Left hindlimb (tissue), 1 donor: ENCODE measurements around the gene TUFM.
"Not testable (repeated sequence)": the region's sequence is repeated elsewhere in the genome, so short reads cannot be mapped to it uniquely, and the experiment has no call there.

Experiments
- DNase-seq: peaks from one replicate; pipeline ENCODE4 v3.0.0-alpha.2; 2018

TUFM gene

DNA sequence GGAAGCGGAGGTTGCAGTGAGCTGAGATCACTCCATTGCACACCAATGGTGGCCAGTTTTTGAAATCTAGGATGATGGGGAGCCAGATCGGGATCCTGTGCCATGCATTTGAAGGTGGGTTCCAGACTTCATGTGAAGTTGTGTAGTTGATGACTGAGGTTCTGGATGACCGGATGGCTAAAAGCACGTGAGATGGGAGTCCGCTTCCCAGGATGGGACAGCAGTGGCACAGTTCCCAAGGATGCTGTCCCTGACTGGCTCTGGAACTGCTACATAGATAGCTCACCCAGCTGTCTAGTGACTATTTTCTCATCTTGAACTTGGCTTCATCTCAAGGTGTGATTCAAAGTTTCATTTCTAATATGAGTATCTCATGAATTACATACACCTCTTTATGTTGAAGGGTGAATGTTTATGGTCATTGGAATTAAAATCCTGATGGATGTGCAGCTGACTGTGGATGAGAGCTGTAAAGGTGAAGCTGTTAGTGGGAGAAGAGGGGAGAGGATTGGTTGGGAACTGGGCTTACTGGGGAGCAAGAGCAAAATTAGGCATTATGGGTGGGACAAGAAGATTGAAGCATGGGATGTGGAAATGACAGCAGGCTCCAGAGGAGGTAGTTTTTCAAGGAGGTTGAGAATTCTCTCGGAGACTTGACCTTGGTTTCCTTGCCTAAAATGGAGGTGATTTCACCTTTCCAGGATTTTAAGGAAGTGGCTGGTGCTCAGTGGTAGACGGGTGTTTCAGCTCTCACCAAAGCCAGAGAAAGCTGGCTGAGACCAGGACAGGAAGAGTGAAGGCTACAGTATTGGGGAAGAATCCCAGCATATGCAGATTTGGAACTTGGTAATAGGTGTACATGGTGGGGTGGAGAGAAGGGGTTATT lies 8.2 kb downstream of the TUFM start:
- no peak for DNase-seq

DNA sequence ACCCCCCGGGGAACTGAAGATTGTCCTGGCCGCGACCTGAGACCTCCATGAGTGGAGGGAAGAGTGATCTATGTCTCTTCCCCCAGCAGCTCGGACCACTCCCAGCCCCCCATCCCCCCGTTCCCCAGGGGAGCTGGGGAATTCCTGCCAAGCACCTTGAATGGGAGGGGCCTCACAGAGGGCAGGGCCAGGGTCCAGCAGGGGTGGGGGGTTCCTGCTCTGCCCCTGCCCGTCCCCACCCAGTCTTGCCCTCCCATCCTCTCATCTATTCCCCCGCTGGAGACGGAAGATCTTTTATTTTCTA lies 9.4 kb downstream of the TUFM start:
- no peak for DNase-seq

- DNase-seq: no peak
Observed at GRCh38 chr16:28835864-28836760, 10.0 kb downstream of the TUFM start.

GRCh38 chr16:28834873-28835863 lies 11.0 kb downstream of the TUFM start:
- DNase-seq: no peak

- DNase-seq: no peak
Observed at GRCh38 chr16:28834349-28834748, 11.8 kb downstream of the TUFM start.

- DNase-seq: no peak
Observed at GRCh38 chr16:28830531-28830930, 15.6 kb downstream of the TUFM start.

DNA sequence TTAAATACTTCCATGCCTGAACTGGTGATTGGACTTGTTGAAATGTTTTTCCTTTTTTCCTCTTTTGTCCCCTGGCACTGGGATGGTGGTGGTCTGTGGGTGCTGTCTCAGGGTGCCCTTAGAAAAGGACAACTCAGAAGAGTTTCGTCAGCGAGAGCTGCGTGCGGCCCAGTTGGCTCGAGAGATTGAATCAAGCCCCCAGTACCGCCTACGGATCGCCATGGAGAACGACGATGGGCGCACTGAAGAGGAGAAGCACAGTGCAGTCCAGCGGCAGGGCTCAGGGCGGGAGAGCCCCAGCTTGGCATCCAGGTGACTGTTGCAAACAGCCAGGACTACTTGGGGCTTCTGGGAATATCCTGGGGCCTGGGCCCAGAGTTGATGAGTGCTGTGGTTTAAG lies 16.4 kb downstream of the TUFM start:
- no peak for DNase-seq

- no peak for DNase-seq
Observed at GRCh38 chr16:28826141-28826540, 20.0 kb downstream of the TUFM start.

DNA sequence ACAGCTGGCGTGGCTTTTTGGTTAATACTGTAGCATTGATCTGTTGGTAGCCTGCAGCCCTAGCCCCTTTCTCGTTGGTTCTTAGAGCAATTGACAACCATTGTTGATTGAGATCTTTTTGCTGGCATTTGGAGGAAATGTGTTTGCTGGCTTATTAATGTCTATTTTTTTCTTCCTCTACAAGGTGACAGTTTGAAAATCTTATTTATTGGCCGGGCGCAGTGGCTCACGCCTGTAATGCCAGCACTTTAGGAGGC lies 21.5 kb downstream of the TUFM start:
- DNase-seq: no peak

GRCh38 chr16:28823873-28824716 lies 22.1 kb downstream of the TUFM start:
- DNase-seq: peak; percentile 99

- no peak for DNase-seq
Observed at GRCh38 chr16:28823291-28823872, 22.8 kb downstream of the TUFM start.

DNA sequence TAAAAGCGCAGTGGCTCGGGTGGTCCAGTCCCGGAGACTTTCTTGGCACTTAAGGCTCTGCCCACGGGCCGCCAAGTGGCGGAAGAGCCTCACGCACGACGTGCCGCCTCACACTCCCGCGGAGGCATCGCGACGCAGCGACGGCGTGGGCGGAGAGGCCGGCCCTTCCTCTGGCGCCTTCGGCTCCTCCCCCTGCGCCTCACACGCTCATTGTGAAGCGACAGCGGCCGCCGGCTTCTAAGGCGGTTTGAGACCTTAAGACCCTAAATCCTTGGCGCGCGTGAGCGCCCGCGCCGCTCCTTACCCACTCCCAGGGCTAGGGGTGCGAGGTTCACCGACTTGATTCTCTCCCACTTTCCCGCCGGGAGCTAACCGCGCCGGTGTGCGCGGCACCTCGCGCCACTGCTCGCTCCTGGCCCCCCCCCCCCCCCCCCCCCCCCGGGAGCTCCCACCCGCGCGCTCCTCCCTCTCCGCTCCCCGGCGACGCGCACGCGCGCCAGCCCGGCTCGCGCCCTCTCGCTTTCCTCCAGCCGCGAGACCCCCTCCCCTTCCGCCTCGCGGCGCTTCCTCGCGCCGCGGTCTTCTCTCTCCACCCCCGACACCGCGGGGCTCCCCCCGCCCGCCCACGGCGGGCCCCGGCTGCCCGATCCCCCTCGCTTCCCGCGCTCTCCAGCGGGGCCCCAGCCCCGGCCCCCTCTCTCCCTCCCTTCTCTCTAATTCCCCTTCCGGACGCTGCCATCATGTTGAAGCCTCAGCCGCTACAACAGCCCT lies 23.4 kb downstream of the TUFM start, which contains the start of gene ATXN2L:
ATXN2L (plus strand) TSS at position 480 of the 771 bp plus-strand sequence; CDS start at position 741, 261 bp downstream.
- peak; percentile 95 for DNase-seq

GRCh38 chr16:28821874-28822519 lies 24.2 kb downstream of the TUFM start:
- no peak for DNase-seq

DNA sequence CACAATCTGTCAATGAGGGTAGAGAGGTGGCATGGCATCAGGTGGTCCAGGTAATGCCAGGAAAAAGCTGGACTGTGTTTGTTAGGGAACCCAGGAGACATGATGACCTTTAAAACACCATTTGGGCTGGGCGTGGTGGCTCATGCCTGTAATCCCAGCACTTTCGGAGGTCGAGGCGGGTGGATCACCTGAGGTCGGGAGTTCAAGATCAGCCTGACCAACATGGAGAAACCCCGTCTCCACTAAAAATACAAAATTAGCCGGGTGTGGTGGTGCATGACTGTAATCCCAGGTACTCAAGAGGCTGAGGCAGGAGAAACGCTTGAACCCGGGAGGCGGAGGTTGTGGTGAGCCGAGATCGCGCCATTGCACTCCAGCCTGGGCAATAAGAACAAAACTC lies 25.6 kb downstream of the TUFM start:
- DNase-seq: not testable (repeated sequence)

- no peak for DNase-seq
Observed at GRCh38 chr16:28820016-28820415, 26.1 kb downstream of the TUFM start.

DNA sequence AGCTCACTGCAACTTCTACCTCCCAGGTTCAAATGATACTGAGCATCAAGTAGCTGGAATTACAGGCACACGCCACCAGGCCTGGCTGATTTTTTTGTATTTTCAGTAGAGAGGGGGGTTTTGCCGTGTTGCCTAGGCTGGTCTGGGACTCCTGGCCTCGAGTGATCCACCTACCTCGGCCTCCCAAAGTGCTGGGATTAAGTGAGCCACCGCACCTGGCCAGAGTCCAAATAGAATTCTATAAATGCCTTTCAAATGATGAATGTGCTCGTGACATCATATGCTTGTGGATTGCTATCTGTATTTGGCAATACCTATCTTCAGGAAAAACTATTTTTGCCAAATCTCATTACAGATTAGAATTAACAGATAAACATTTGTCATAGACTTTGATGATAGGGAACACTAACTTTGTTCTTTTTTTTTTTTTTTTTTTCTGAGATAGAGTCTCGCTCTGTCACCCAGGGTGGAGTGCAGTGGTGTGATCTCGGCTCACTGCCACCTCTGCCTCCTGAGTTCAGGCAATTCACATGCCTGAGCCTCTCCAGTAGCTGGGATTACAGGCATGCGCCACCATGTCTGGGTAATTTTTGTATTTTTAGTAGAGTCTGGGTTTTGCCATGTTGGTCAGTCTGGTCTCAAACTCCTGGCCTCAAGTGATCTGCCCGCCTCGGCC lies 38.6 kb downstream of the TUFM start:
- not testable (repeated sequence) for DNase-seq

DNA sequence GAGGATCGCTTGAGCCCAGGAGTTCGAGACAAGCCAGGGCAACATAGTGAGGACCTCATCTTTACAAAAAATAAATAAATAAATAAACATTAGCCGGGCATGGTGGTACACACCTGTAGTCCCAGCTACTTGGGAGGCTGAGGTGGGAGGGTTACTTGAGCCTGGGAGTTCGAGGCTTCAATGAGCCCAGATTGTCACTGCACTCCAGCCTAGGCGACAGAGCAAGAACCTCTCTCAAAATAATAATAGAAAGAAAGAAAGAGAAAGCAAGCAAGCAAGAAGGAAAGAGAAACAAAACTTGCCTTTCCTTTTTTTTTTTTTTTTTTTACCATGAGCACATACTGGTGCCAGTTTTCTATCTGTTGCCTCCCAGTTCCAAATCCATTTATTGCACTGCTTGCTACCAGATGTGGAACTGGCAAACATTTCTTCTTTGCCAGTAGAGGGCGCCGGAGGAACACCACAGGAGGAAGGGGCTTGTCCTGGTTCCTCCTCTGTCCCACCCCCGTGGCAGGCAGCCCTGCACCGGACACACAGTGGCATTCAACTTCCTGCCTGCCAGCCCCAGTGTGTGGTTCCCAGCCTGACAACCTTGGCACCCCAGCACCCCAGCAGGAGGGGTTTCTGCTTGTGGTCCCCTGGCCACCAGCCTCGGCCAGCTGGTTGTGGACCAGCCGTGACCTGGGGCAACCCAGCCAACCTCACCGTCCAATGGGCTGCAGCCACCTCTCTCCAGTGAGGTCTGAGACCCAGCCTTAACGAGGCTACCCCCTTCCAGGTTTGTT lies 43.7 kb downstream of the TUFM start:
- DNase-seq: peak; percentile 55
